ENCODE measurements around the gene DNAL4.

Gene DNAL4

GRCh38 chr22:38741576-38741975 is 52.4 kb downstream of the DNAL4 start:
- no peak overlapping the region for H3K4me3 ChIP-seq (ENCODE audit: low read length)
- TF ChIP-seq CTCF (conservative IDR thresholded peaks at IDR 0.05; ENCODE audit: low read depth, low read length): no peak
- no peak for DNase-seq (ENCODE audit: low read depth)

- no peak for DNase-seq (ENCODE audit: low read depth)
- no peak overlapping the region for H3K4me3 ChIP-seq (ENCODE audit: low read length)
- TF ChIP-seq CTCF (conservative IDR thresholded peaks at IDR 0.05; ENCODE audit: low read depth, low read length): no peak
Observed at GRCh38 chr22:38741166-38741565, 52.8 kb downstream of the DNAL4 start.

- DNase-seq (ENCODE audit: low read depth): no peak
- TF ChIP-seq CTCF (conservative IDR thresholded peaks at IDR 0.05; ENCODE audit: low read depth, low read length): no peak
- H3K4me3 ChIP-seq (ENCODE audit: low read length): no peak overlapping the region
Observed at GRCh38 chr22:38740754-38741153, 53.2 kb downstream of the DNAL4 start.

GRCh38 chr22:38740116-38740723 is 53.7 kb downstream of the DNAL4 start:
- no peak overlapping the region for H3K4me3 ChIP-seq (ENCODE audit: low read length)
- no peak for DNase-seq (ENCODE audit: low read depth)
- no peak for TF ChIP-seq CTCF (conservative IDR thresholded peaks at IDR 0.05; ENCODE audit: low read depth, low read length)

- H3K4me3 ChIP-seq (ENCODE audit: low read length): no peak overlapping the region
- DNase-seq (ENCODE audit: low read depth): no peak
- no peak for TF ChIP-seq CTCF (conservative IDR thresholded peaks at IDR 0.05; ENCODE audit: low read depth, low read length)
Observed at GRCh38 chr22:38739300-38740055, 54.5 kb downstream of the DNAL4 start.

- TF ChIP-seq CTCF (conservative IDR thresholded peaks at IDR 0.05; ENCODE audit: low read depth, low read length): no peak
- no peak for DNase-seq (ENCODE audit: low read depth)
- H3K4me3 ChIP-seq (ENCODE audit: low read length): no peak overlapping the region
Observed at GRCh38 chr22:38738475-38739070, 55.4 kb downstream of the DNAL4 start.
